HepG2 (cell line): Measurements from ENCODE around the gene VWA5B1. TPM values are rescaled to one million over a fixed set of nuclear protein-coding genes. Genes with fewer than 3 reads are reported as not detected.
A peak's percentile ranks its signal among the peaks of the same experiment; 100 is the strongest.

Source experiments
- CENPBD1 ChIP-seq: sonication (generic); formaldehyde crosslinking; IDR thresholded peaks from 2 replicates; pipeline ENCODE4 v1.8.0; 2022; ENCODE audit warnings: missing genetic modification reagents, low read depth, mild to moderate bottlenecking, borderline replicate concordance
- NFKB2 ChIP-seq: sonication (generic); formaldehyde crosslinking; IDR thresholded peaks from 2 replicates; pipeline ENCODE4 v1.4.0; 2020; ENCODE audit warnings: missing genetic modification reagents, borderline replicate concordance
- PITX1 ChIP-seq: sonication (generic); formaldehyde crosslinking; IDR thresholded peaks from 2 replicates; pipeline ENCODE4 v1.5.1; 2020; ENCODE audit warnings: mild to moderate bottlenecking, missing genetic modification reagents
- RAD51 ChIP-seq: fragments of 450-650 bp; IDR thresholded peaks from 2 replicates; pipeline ENCODE4 v1.6.1; 2016; ENCODE audit warnings: borderline replicate concordance
- SNRNP70 ChIP-seq: fragments of 200-400 bp; formaldehyde crosslinking; IDR thresholded peaks from 2 replicates; pipeline ENCODE4 v1.6.1; 2017; ENCODE audit warnings: mild to moderate bottlenecking, low read depth, low read length, moderate library complexity
- STAG1 ChIP-seq: sonication (generic); formaldehyde crosslinking; IDR thresholded peaks from 2 replicates; pipeline ENCODE4 v1.4.0; 2020; ENCODE audit warnings: missing genetic modification reagents
- TFDP2 ChIP-seq: sonication (generic); formaldehyde crosslinking; IDR thresholded peaks from 2 replicates; pipeline ENCODE4 v1.4.0; 2020; ENCODE audit warnings: missing genetic modification reagents
- polyA plus RNA-seq, 8 experiments: library from polyadenylated mRNA; depleted of rRNA in 3 of 8; stranded (reverse) in 7 of 8; unstranded in 1 of 8; fragments of >200 nt; fragmentation: Illumina TruSeq in 4 of 8; extraction: Trizol in 4 of 8; gene quantifications; 2 replicates each; pipeline versions ENCODE4 v1.2.1 to v1.2.3, GENCODE V29; 2011 to 2016; ENCODE audit warnings: low read depth in 4 of 8, missing spikeins in 1 of 8, mixed read lengths in 1 of 8; ENCODE audit not compliant: insufficient read depth in 1 of 8
- total RNA-seq, 5 experiments: library from RNA; depleted of rRNA; stranded (reverse); fragments of >200 nt; fragmentation: Illumina TruSeq; extraction: Trizol; gene quantifications; 2 replicates each; pipeline ENCODE4 v1.2.3, GENCODE V29; 2016; ENCODE audit warnings: low read depth in 1 of 5
- TF ChIP-seq, protein P1 (sequence below): IDR thresholded peaks from 2 replicates; pipeline ENCODE4 v1.6.1; 2012; ENCODE audit warnings: inconsistent platforms
- TF ChIP-seq, protein P2 (sequence below): sonication (generic); formaldehyde crosslinking; IDR thresholded peaks from 2 replicates; pipeline ENCODE4 v1.4.0; 2020; ENCODE audit warnings: mild to moderate bottlenecking, missing genetic modification reagents
- TF ChIP-seq, protein P3 (sequence below): sonication (generic); formaldehyde crosslinking; IDR thresholded peaks from 2 replicates; pipeline ENCODE4 v1.5.0; 2020; ENCODE audit warnings: mild to moderate bottlenecking, missing genetic modification reagents, moderate library complexity

Gene VWA5B1
- total and polyA plus RNA-seq, 2 of the 13 experiments (the other 11 are each of a cell fraction or from before 2014, with no cell fraction given) = not detected

GRCh38 chr1:20367116-20367585 is 76.5 kb downstream of the VWA5B1 start (continued):
- TF ChIP-seq, protein P1, sequence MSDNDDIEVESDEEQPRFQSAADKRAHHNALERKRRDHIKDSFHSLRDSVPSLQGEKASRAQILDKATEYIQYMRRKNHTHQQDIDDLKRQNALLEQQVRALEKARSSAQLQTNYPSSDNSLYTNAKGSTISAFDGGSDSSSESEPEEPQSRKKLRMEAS = 0 out of 2 replicates have a peak, but pooled peaks have one; percentile 26
- TF ChIP-seq STAG1 (CRISPR knock-in tag) = peak; percentile 46
- TF ChIP-seq SNRNP70 = no peak
- TF ChIP-seq RAD51 = no peak
- TF ChIP-seq PITX1 (CRISPR knock-in tag) = no peak
- TF ChIP-seq, protein P2, sequence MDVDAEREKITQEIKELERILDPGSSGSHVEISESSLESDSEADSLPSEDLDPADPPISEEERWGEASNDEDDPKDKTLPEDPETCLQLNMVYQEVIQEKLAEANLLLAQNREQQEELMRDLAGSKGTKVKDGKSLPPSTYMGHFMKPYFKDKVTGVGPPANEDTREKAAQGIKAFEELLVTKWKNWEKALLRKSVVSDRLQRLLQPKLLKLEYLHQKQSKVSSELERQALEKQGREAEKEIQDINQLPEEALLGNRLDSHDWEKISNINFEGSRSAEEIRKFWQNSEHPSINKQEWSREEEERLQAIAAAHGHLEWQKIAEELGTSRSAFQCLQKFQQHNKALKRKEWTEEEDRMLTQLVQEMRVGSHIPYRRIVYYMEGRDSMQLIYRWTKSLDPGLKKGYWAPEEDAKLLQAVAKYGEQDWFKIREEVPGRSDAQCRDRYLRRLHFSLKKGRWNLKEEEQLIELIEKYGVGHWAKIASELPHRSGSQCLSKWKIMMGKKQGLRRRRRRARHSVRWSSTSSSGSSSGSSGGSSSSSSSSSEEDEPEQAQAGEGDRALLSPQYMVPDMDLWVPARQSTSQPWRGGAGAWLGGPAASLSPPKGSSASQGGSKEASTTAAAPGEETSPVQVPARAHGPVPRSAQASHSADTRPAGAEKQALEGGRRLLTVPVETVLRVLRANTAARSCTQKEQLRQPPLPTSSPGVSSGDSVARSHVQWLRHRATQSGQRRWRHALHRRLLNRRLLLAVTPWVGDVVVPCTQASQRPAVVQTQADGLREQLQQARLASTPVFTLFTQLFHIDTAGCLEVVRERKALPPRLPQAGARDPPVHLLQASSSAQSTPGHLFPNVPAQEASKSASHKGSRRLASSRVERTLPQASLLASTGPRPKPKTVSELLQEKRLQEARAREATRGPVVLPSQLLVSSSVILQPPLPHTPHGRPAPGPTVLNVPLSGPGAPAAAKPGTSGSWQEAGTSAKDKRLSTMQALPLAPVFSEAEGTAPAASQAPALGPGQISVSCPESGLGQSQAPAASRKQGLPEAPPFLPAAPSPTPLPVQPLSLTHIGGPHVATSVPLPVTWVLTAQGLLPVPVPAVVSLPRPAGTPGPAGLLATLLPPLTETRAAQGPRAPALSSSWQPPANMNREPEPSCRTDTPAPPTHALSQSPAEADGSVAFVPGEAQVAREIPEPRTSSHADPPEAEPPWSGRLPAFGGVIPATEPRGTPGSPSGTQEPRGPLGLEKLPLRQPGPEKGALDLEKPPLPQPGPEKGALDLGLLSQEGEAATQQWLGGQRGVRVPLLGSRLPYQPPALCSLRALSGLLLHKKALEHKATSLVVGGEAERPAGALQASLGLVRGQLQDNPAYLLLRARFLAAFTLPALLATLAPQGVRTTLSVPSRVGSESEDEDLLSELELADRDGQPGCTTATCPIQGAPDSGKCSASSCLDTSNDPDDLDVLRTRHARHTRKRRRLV (CRISPR knock-in tag) = no peak
- no peak for TF ChIP-seq TFDP2 (CRISPR knock-in tag)
- TF ChIP-seq NFKB2 (CRISPR knock-in tag) = peak; percentile 46; the same call in 1 of the 2 replicates
- TF ChIP-seq CENPBD1 (CRISPR knock-in tag) = no peak
- TF ChIP-seq, protein P3, sequence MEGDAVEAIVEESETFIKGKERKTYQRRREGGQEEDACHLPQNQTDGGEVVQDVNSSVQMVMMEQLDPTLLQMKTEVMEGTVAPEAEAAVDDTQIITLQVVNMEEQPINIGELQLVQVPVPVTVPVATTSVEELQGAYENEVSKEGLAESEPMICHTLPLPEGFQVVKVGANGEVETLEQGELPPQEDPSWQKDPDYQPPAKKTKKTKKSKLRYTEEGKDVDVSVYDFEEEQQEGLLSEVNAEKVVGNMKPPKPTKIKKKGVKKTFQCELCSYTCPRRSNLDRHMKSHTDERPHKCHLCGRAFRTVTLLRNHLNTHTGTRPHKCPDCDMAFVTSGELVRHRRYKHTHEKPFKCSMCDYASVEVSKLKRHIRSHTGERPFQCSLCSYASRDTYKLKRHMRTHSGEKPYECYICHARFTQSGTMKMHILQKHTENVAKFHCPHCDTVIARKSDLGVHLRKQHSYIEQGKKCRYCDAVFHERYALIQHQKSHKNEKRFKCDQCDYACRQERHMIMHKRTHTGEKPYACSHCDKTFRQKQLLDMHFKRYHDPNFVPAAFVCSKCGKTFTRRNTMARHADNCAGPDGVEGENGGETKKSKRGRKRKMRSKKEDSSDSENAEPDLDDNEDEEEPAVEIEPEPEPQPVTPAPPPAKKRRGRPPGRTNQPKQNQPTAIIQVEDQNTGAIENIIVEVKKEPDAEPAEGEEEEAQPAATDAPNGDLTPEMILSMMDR (CRISPR knock-in tag) = peak; percentile 51
